Coronary artery (tissue), 2 donors: ENCODE results near the gene CCDC85C.

Source experiments
- DNase-seq: peaks from one replicate; pipeline ENCODE4 v3.0.0-alpha.2; 2017; ENCODE audit warnings: low spot score
- H3K27ac ChIP-seq, 2 donors: fragments of 200-600 bp; sonication (generic); one replicate each; pipeline ENCODE4 v1.5.1; 2016 to 2019
- H3K4me3 ChIP-seq: fragments of 200-600 bp; sonication (generic); 2 replicates; pipeline ENCODE4 v1.5.1; 2016; ENCODE audit warnings: mild to moderate bottlenecking, moderate library complexity
- CTCF ChIP-seq: fragments of 200-600 bp; sonication (generic); IDR thresholded peaks from one replicate; pipeline ENCODE4 v1.5.1; 2019; ENCODE audit warnings: antibody characterized with exemption

Gene CCDC85C

GRCh38 chr14:99552021-99552553 is 51.9 kb downstream of the CCDC85C start:
- Histone ChIP-seq H3K27ac (no peak overlapping the region), H3K4me3 (no peak overlapping the region)
- DNase-seq = no peak
- TF ChIP-seq CTCF = no peak

- Histone ChIP-seq H3K4me3 (no peak overlapping the region), H3K27ac (no peak overlapping the region)
- DNase-seq = no peak
- no peak for TF ChIP-seq CTCF
Measured at GRCh38 chr14:99551034-99551922, 52.7 kb downstream of the CCDC85C start.

- H3K4me3 ChIP-seq = no peak overlapping the region
- no peak for DNase-seq
- no peak overlapping the region for H3K27ac ChIP-seq
- TF ChIP-seq CTCF = no peak
Measured at GRCh38 chr14:99550387-99550992, 53.5 kb downstream of the CCDC85C start.

- no peak overlapping the region for H3K4me3 ChIP-seq
- no peak for DNase-seq
- TF ChIP-seq CTCF = no peak
- H3K27ac ChIP-seq = no peak overlapping the region
Measured at GRCh38 chr14:99549684-99550083, 54.3 kb downstream of the CCDC85C start.

- DNase-seq = no peak
- Histone ChIP-seq H3K4me3 (no peak overlapping the region), H3K27ac (no peak overlapping the region)
- TF ChIP-seq CTCF = no peak
Measured at GRCh38 chr14:99548871-99549515, 55.0 kb downstream of the CCDC85C start.

- TF ChIP-seq CTCF = no peak
- H3K27ac ChIP-seq = no peak overlapping the region
- H3K4me3 ChIP-seq = no peak overlapping the region
- no peak for DNase-seq
Measured at GRCh38 chr14:99548255-99548654, 55.8 kb downstream of the CCDC85C start.
